Measurements from ENCODE around the gene TAB2. TPM values are rescaled to one million over a fixed set of nuclear protein-coding genes. Genes with fewer than 3 reads are reported as not detected.
A peak's percentile ranks its signal among the peaks of the same experiment; 100 is the strongest.

TAB2 gene
- polyA plus RNA-seq, 3 donors: 3.1 to 32.0 (median 6.0) TPM

DNA sequence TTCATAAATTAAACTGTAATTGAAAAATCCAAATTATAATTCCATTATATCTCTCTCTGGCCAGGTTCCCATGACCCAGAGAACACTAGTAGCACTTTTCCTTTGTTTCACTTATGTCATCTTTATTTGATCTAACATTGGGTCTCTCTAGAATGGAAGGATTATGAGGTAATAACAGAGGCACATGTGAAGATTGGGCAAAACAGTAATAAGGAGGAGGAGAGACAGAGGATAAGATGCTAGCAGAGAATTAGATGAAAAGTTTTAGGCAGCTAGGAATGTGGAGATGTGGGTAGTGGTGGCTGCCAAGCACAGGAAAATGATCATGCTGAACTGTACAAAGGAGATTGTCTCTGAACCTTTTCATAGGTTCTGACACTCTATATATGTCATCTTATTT, 3.3 kb downstream of the TAB2 start:
- Histone ChIP-seq H3K4me1 (ENCODE audit: control insufficient read depth in 1 of 2, insufficient read depth in 2 of 2, low read length in 2 of 2) (peaks cover 19 to 43% of the 10 kb centered on the region in 2 donors), H3K27me3 (ENCODE audit: control insufficient read depth in 2 of 2, insufficient read depth in 2 of 2, low read length in 2 of 2) (no peaks in the 10 kb centered on the region), H2AFZ (ENCODE audit: insufficient read depth, low read depth, low read length, poor library complexity, severe bottlenecking) (no peak overlapping the region), H3K9ac (ENCODE audit: insufficient read depth, low read length, poor library complexity, severe bottlenecking) (no peak overlapping the region), H3K27ac (ENCODE audit: low read depth in 1 of 2, low read length in 2 of 2) (peak overlapping the region in 1 of 2 donors; percentile 13), H3K9me3 (replicated peaks in 1 of 2; ENCODE audit: control insufficient read depth in 1 of 2, insufficient read depth in 1 of 2, low read length in 2 of 2) (no peaks in the 10 kb centered on the region), H3K36me3 (replicated peaks in 1 of 2; ENCODE audit: control insufficient read depth in 1 of 2, insufficient read depth in 2 of 2, low read length in 2 of 2) (no peaks in the 10 kb centered on the region), H3K4me2 (replicated peaks; ENCODE audit: extremely low read depth, low read length, poor library complexity, severe bottlenecking) (peak overlapping the region; percentile 18), H3K79me2 (ENCODE audit: insufficient read depth, low read length) (peaks cover 97% of the 10 kb centered on the region), H3K4me3 (replicated peaks in 1 of 3; ENCODE audit: low read depth in 2 of 3, low read length in 3 of 3) (no peak overlapping the region), H4K20me1 (ENCODE audit: insufficient read depth, low read length) (peaks cover 66% of the 10 kb centered on the region)
- Mint-ChIP-seq H3K4me3 (peak overlapping the region in 1 of 2 donors; percentile 16), H3K9me3 (no peaks in the 10 kb centered on the region), H3K4me1 (peaks cover 59% of the 10 kb centered on the region), H3K27ac (peak overlapping the region in 5 of 7 donors; percentile 6 to 81 (median 37)), H3K27me3 (ENCODE audit: low read depth in 3 of 3) (no peaks in the 10 kb centered on the region), H3K36me3 (peaks cover 0 to 2% of the 10 kb centered on the region in 2 donors)
- intact Hi-C loops (cut with micrococcal nuclease): no loop called here
- peak in 1 of 3 donors; percentile 17 for DNase-seq
- TF ChIP-seq, protein P1, sequence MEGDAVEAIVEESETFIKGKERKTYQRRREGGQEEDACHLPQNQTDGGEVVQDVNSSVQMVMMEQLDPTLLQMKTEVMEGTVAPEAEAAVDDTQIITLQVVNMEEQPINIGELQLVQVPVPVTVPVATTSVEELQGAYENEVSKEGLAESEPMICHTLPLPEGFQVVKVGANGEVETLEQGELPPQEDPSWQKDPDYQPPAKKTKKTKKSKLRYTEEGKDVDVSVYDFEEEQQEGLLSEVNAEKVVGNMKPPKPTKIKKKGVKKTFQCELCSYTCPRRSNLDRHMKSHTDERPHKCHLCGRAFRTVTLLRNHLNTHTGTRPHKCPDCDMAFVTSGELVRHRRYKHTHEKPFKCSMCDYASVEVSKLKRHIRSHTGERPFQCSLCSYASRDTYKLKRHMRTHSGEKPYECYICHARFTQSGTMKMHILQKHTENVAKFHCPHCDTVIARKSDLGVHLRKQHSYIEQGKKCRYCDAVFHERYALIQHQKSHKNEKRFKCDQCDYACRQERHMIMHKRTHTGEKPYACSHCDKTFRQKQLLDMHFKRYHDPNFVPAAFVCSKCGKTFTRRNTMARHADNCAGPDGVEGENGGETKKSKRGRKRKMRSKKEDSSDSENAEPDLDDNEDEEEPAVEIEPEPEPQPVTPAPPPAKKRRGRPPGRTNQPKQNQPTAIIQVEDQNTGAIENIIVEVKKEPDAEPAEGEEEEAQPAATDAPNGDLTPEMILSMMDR (IDR thresholded peaks at IDR 0.05): no peak

DNA sequence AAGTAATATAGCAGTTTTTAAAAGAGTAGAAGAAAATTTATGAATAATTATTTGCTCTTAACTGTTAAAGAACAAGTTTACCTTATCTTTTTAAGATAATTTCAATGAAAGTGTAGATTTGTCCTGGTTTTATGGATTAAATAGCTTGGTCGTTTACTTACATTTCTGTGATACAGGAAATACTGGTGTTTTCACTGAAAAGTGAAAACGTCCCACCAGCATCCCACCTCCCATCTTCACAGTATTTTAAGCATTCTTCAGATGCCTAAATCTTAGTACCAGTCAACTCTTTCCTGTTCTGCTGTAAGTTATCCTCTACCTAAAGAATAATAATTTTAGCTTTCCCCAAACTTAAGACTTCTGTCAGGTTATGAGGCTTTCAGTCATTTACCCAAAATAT, 5.8 kb downstream of the TAB2 start:
- no peak overlapping the region for H3K9ac ChIP-seq (ENCODE audit: insufficient read depth, low read length, poor library complexity, severe bottlenecking)
- TF ChIP-seq, protein P1 (IDR thresholded peaks at IDR 0.05): no peak
- H4K20me1 ChIP-seq (ENCODE audit: insufficient read depth, low read length): peaks cover 92% of the 10 kb centered on the region
- no peak for DNase-seq
- H3K36me3 ChIP-seq (replicated peaks in 1 of 2; ENCODE audit: control insufficient read depth in 1 of 2, insufficient read depth in 2 of 2, low read length in 2 of 2): no peaks in the 10 kb centered on the region
- no peak overlapping the region for H3K4me2 ChIP-seq (replicated peaks; ENCODE audit: extremely low read depth, low read length, poor library complexity, severe bottlenecking)
- H3K27me3 ChIP-seq (ENCODE audit: control insufficient read depth in 2 of 2, insufficient read depth in 2 of 2, low read length in 2 of 2): no peaks in the 10 kb centered on the region
- H2AFZ ChIP-seq (ENCODE audit: insufficient read depth, low read depth, low read length, poor library complexity, severe bottlenecking): no peak overlapping the region
- H3K79me2 ChIP-seq (ENCODE audit: insufficient read depth, low read length): peaks cover 100% of the 10 kb centered on the region
- no peak overlapping the region for H3K4me3 ChIP-seq (replicated peaks in 1 of 3; ENCODE audit: low read depth in 2 of 3, low read length in 3 of 3)
- Mint-ChIP-seq H3K9me3 (no peaks in the 10 kb centered on the region), H3K4me3 (no peak overlapping the region), H3K36me3 (peaks cover 0 to 2% of the 10 kb centered on the region in 2 donors), H3K27ac (peak overlapping the region in 2 of 7 donors; percentile 46 to 61), H3K27me3 (ENCODE audit: low read depth in 3 of 3) (no peaks in the 10 kb centered on the region), H3K4me1 (peaks cover 60% of the 10 kb centered on the region)
- WGBS (ENCODE audit: insufficient coverage): no CpG with 5 or more reads among the region's 2 CpGs
- peaks cover 13 to 35% of the 10 kb centered on the region in 2 donors for H3K4me1 ChIP-seq (ENCODE audit: control insufficient read depth in 1 of 2, insufficient read depth in 2 of 2, low read length in 2 of 2)
- intact Hi-C loops (cut with micrococcal nuclease): no loop called here
- no peaks in the 10 kb centered on the region for H3K9me3 ChIP-seq (replicated peaks in 1 of 2; ENCODE audit: control insufficient read depth in 1 of 2, insufficient read depth in 1 of 2, low read length in 2 of 2)
- H3K27ac ChIP-seq (ENCODE audit: low read depth in 1 of 2, low read length in 2 of 2): no peak overlapping the region
